Prostate gland (tissue), 2 donors: Measurements from ENCODE around the gene SLN.

Source experiments
- CTCF ChIP-seq, 4 experiments: fragments of 200-600 bp in 2 of 4; fragments of 450-650 bp in 2 of 4; sonication (generic) in 2 of 4; IDR thresholded peaks; 1 replicate in 3 of 4; 2 replicates in 1 of 4; pipeline ENCODE4 v1.5.1; 2016 to 2019; ENCODE audit warnings: antibody characterized with exemption in 4 of 4, mild to moderate bottlenecking in 2 of 4, moderate library complexity in 2 of 4
- POLR2AphosphoS5 ChIP-seq: sonication (generic); formaldehyde crosslinking; IDR thresholded peaks from one replicate; pipeline ENCODE4 v1.6.1; 2017; ENCODE audit warnings: antibody characterized with exemption

- TF ChIP-seq CTCF (IDR thresholded peaks at IDR 0.05): no peak
- TF ChIP-seq POLR2AphosphoS5: no peak
These were observed 32.4 kb downstream of the SLN start for GRCh38 chr11:107679255-107680024.
